ENCODE measurements around the gene TAPT1.

Gene TAPT1

GRCh38 chr4:16186986-16187385, 39.3 kb downstream of the TAPT1 start:
- H3K36me3 ChIP-seq: peaks cover 15% of the 10 kb centered on the region

DNA sequence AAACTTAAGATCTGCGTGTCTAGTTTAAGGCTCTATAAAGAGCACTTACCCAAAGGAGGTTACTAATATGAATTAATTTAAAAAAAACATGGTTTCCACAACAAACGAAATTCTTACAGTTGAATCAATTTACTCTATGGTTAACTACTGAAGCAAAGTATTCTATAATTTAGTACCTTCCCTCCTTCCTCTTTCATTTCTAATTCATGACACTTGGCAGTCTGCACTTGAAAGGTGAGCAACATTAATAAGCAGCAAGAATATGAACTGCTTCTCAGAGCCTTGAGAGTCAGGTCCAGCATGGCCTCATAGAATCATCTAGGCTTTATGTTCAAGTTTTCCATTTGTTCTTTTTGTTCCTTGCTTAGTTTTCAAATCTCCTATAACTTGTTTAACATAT, 42.7 kb downstream of the TAPT1 start:
- TF ChIP-seq CTCF (IDR thresholded peaks at IDR 0.05; ENCODE audit: low read depth, low read length): no peak
- DNase-seq: no peak
- no peak overlapping the region for H3K4me3 ChIP-seq (ENCODE audit: low read depth, low read length)
- no peaks in the 10 kb centered on the region for H3K4me1 ChIP-seq
- no peaks in the 10 kb centered on the region for H3K9me3 ChIP-seq
- H3K36me3 ChIP-seq: peaks cover 11% of the 10 kb centered on the region
- no peaks in the 10 kb centered on the region for H3K27me3 ChIP-seq

More at GRCh38 chr4:16186986-16187385, 39.3 kb downstream of the TAPT1 start:
- H3K27me3 ChIP-seq: no peaks in the 10 kb centered on the region
- no peaks in the 10 kb centered on the region for H3K9me3 ChIP-seq
- H3K4me1 ChIP-seq: peaks cover 4% of the 10 kb centered on the region; the same call in 1 of the 2 replicates
- no peak for TF ChIP-seq CTCF (IDR thresholded peaks at IDR 0.05; ENCODE audit: low read depth, low read length)
- H3K4me3 ChIP-seq (ENCODE audit: low read depth, low read length): no peak overlapping the region
- DNase-seq: no peak

DNA sequence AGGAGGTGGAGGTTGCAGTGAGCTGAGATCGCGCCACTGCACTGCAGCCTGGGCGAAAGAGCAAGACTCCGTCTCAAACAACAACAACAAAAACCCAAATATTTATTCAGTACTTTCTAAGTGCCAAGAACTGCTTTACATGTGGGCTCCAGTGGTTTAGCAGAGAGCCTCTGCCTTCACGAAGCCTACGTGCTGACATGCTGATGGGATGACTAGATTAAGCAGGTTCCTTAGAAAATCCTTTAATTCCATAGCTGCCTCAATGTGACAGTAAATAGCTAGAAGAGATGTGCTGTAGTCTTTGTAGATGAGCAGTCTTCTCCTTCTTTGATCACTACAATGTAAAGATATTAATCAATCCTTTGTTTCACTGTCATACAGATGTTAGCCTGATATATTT, 49.6 kb downstream of the TAPT1 start:
- no peaks in the 10 kb centered on the region for H3K27me3 ChIP-seq
- H3K9me3 ChIP-seq: no peaks in the 10 kb centered on the region
- no peak for TF ChIP-seq CTCF (IDR thresholded peaks at IDR 0.05; ENCODE audit: low read depth, low read length)
- peaks cover 11% of the 10 kb centered on the region for H3K36me3 ChIP-seq
- no peak overlapping the region for H3K4me3 ChIP-seq (ENCODE audit: low read depth, low read length)
- no peaks in the 10 kb centered on the region for H3K4me1 ChIP-seq
- DNase-seq: no peak

- H3K4me1 ChIP-seq: no peaks in the 10 kb centered on the region
- H3K9me3 ChIP-seq: no peaks in the 10 kb centered on the region
- H3K27me3 ChIP-seq: no peaks in the 10 kb centered on the region
- TF ChIP-seq CTCF (IDR thresholded peaks at IDR 0.05; ENCODE audit: low read depth, low read length): no peak
- peaks cover 10% of the 10 kb centered on the region for H3K36me3 ChIP-seq
- no peak overlapping the region for H3K4me3 ChIP-seq (ENCODE audit: low read depth, low read length)
- no peak for DNase-seq
These were observed 54.4 kb downstream of the TAPT1 start for GRCh38 chr4:16171831-16172230.

- Histone ChIP-seq H3K4me3 (ENCODE audit: low read depth, low read length) (no peak overlapping the region), H3K36me3 (peaks cover 12% of the 10 kb centered on the region), H3K27me3 (no peaks in the 10 kb centered on the region), H3K4me1 (no peaks in the 10 kb centered on the region), H3K9me3 (no peaks in the 10 kb centered on the region)
- no peak for DNase-seq
- no peak for TF ChIP-seq CTCF (IDR thresholded peaks at IDR 0.05; ENCODE audit: low read depth, low read length)
These were observed 56.8 kb downstream of the TAPT1 start for GRCh38 chr4:16169490-16169889.

DNA sequence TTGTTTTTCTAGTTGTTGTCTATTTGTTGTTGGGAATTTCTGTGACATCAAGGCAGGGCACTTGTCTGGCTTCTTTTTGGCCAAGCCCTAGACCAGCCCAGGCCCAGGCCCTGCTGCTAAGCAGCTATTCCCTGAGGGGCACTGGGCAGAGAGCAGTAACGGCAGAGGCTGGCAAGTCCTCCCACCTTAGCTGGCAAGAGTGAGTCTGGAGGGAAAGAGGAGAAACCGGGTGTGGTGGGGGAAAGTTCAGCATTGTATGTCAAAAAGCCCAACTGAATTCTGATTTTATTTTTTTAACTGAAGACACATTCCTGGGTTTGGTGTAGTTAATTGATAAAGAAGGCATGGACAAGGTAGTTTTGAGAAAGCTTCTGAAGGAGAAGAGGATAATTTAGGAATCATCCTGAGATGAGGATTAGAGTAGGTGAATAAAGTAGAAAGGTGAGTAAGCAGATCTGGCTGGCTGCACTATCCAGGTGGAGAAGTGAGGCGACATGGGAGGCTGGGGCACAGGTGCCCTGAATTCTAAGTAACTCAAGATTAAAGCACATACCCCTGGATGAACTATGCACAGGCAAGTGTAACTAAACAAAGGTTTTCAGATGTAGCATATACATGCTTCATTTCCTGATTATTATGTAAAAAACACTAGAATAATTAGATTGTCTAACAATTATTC, 57.4 kb downstream of the TAPT1 start:
- TF ChIP-seq CTCF (IDR thresholded peaks at IDR 0.05; ENCODE audit: low read depth, low read length): no peak
- Histone ChIP-seq H3K4me3 (ENCODE audit: low read depth, low read length) (no peak overlapping the region), H3K36me3 (peaks cover 17% of the 10 kb centered on the region), H3K9me3 (no peaks in the 10 kb centered on the region), H3K27me3 (no peaks in the 10 kb centered on the region), H3K4me1 (no peaks in the 10 kb centered on the region)
- no peak for DNase-seq
